Lower leg skin (tissue), 4 donors: ENCODE measurements around the gene BTBD1. TPM values are rescaled to one million over a fixed set of nuclear protein-coding genes. Genes with fewer than 3 reads are reported as not detected.
"Not testable (repeated sequence)": the region's sequence is repeated elsewhere in the genome, so short reads cannot be mapped to it uniquely, and the experiment has no call there.

Source experiments
- DNase-seq, 2 donors: peaks; one replicate each; pipeline ENCODE4 v3.0.0-alpha.2; 2019; ENCODE audit warnings: low spot score in 2 of 2
- H3K4me3 ChIP-seq: fragments of 200-600 bp; sonication (generic); 2 replicates; pipeline ENCODE4 v1.5.1; 2017; ENCODE audit warnings: mild to moderate bottlenecking, low read depth; ENCODE audit not compliant: poor library complexity, severe bottlenecking
- POLR2A ChIP-seq, 2 donors: fragments of 450-650 bp; IDR thresholded peaks; one replicate each; pipeline ENCODE4 v1.6.1; 2016 to 2017; ENCODE audit warnings: antibody characterized with exemption in 2 of 2, mild to moderate bottlenecking in 1 of 2, moderate library complexity in 1 of 2
- WGBS, 2 donors: methylation state at CpG; one replicate each; pipeline ENCODE4 v1.1.5; 2018; 5-methylcytosine and 5-hydroxymethylcytosine counted together
- intact Hi-C: fragments of 100-400 bp; cut with DNase I; formaldehyde crosslinking; loops from one replicate; pipeline ENCODE4 v1.15.0; 2023; ENCODE audit warnings: low total_unique reads
- total RNA-seq, 4 donors: library from RNA; depleted of rRNA; stranded (reverse); fragments of >200 nt; gene quantifications; one replicate each; pipeline ENCODE4 v1.1.0, GENCODE V29; 2016
- TF ChIP-seq, protein P1 (sequence below), 3 donors: fragments of 450-650 bp; IDR thresholded peaks; one replicate each; pipeline ENCODE4 v1.5.1; 2016; ENCODE audit warnings: antibody characterized with exemption in 3 of 3, mild to moderate bottlenecking in 3 of 3, moderate library complexity in 2 of 3

The BTBD1 gene
- total RNA-seq, 4 donors from 2014 or later: 46.2 to 57.5 (median 50.8) TPM

- TF ChIP-seq POLR2A (IDR thresholded peaks at IDR 0.05): no peak
- TF ChIP-seq, protein P1, sequence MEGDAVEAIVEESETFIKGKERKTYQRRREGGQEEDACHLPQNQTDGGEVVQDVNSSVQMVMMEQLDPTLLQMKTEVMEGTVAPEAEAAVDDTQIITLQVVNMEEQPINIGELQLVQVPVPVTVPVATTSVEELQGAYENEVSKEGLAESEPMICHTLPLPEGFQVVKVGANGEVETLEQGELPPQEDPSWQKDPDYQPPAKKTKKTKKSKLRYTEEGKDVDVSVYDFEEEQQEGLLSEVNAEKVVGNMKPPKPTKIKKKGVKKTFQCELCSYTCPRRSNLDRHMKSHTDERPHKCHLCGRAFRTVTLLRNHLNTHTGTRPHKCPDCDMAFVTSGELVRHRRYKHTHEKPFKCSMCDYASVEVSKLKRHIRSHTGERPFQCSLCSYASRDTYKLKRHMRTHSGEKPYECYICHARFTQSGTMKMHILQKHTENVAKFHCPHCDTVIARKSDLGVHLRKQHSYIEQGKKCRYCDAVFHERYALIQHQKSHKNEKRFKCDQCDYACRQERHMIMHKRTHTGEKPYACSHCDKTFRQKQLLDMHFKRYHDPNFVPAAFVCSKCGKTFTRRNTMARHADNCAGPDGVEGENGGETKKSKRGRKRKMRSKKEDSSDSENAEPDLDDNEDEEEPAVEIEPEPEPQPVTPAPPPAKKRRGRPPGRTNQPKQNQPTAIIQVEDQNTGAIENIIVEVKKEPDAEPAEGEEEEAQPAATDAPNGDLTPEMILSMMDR (IDR thresholded peaks at IDR 0.05): no peak
- H3K4me3 ChIP-seq: no peak overlapping the region
- no peak for DNase-seq
- intact Hi-C loops: no loop called here
- whole genome bisulfite sequencing, 2 donors: 25 to 31% methylated on average over 1 of the region's 1 CpG
These were observed 27.8 kb downstream of the BTBD1 start for GRCh38 chr15:83039206-83039605.

DNA sequence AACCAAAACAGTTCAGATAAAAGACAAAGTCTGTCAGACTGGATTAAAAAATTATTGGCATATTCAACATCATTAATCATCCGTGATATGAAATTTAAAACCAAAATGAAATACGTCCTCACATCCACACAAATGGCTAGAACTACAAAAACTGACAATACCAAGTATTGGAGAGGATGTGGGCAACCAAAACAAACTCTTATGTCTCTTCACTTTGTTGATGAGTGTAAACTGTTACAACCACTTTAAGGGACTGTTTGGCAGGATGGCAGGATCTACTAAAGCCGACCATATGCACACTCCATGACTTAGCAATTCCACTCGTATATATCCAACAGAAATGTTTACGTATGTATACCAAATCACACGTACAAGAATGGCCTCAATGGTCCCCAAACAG, 30.8 kb downstream of the BTBD1 start:
- TF ChIP-seq POLR2A (IDR thresholded peaks at IDR 0.05): no peak
- TF ChIP-seq, protein P1 (IDR thresholded peaks at IDR 0.05): no peak

GRCh38 chr15:83031234-83031633, 35.8 kb downstream of the BTBD1 start:
- H3K4me3 ChIP-seq, intact Hi-C loops, DNase-seq: not testable (repeated sequence)
- 98% methylated on average over 6 of the region's 6 CpGs for WGBS, 2 donors

More for the DNA sequence above, 30.8 kb downstream of the BTBD1 start:
- no peak for DNase-seq
- WGBS, 2 donors: 94 to 98% methylated on average over 6 of the region's 6 CpGs
- intact Hi-C loops: no loop called here
- no peak overlapping the region for H3K4me3 ChIP-seq

GRCh38 chr15:83030021-83030420, 37.0 kb downstream of the BTBD1 start:
- 93 to 95% methylated on average over 8 of the region's 8 CpGs for WGBS, 2 donors
- DNase-seq: no peak
- no peak overlapping the region for H3K4me3 ChIP-seq
- intact Hi-C loops: no loop called here
- TF ChIP-seq, protein P1 (IDR thresholded peaks at IDR 0.05): no peak
- no peak for TF ChIP-seq POLR2A (IDR thresholded peaks at IDR 0.05)

DNA sequence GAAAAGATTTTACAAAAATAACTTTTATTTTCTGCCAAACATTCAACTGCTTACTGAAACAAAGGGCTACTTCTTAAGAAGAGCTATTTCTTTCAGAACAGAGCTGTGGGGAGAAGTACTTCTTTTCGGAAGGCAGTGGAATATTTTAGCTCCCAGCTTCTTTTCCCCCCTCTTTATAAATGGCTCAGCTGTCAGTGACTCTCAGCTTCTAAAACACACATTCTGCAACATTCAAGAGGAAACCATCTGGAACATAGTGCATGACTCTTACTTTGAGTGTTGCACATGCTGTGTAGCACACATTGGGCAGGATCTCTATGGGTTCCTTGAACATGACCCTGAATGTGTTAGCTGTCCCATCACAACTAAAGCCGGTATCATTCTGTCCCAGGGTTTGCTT, 48.6 kb downstream of the BTBD1 start:
- no peak overlapping the region for H3K4me3 ChIP-seq
- 78 to 85% methylated on average over 2 of the region's 2 CpGs for WGBS, 2 donors
- intact Hi-C loops: no loop called here
- DNase-seq: no peak
- TF ChIP-seq, protein P1 (IDR thresholded peaks at IDR 0.05): no peak
- TF ChIP-seq POLR2A (IDR thresholded peaks at IDR 0.05): no peak

DNA sequence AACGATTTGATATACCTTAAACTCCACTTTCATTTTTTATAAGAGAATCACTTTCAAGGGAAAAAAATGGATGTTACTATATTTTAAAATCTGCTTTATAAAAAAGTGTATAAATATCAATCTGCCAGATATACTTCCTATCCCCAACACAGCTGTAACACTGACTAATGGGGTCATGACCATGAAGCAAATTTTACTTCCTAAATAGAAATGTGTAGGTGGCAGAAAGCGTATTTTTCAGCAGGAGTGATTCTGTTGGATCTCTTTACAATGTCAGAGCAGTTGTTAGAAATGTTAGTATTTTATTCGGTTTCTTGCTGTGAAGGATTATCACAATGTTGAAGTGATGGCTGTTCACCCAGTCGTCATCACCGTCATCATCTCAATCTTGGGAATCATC, 50.1 kb downstream of the BTBD1 start:
- DNase-seq: no peak
- no peak for TF ChIP-seq POLR2A (IDR thresholded peaks at IDR 0.05)
- TF ChIP-seq, protein P1 (IDR thresholded peaks at IDR 0.05): no peak
- no peak overlapping the region for H3K4me3 ChIP-seq
- intact Hi-C loops: no loop called here
- 83 to 86% methylated on average over 5 of the region's 5 CpGs for WGBS, 2 donors
